ENCODE measurements around the gene CD3G.
"Not testable (repeated sequence)": the region's sequence is repeated elsewhere in the genome, so short reads cannot be mapped to it uniquely, and the experiment has no call there.

Gene CD3G

GRCh38 chr11:118305726-118306125, 38.4 kb upstream of the CD3G start:
- TF ChIP-seq, protein P1, sequence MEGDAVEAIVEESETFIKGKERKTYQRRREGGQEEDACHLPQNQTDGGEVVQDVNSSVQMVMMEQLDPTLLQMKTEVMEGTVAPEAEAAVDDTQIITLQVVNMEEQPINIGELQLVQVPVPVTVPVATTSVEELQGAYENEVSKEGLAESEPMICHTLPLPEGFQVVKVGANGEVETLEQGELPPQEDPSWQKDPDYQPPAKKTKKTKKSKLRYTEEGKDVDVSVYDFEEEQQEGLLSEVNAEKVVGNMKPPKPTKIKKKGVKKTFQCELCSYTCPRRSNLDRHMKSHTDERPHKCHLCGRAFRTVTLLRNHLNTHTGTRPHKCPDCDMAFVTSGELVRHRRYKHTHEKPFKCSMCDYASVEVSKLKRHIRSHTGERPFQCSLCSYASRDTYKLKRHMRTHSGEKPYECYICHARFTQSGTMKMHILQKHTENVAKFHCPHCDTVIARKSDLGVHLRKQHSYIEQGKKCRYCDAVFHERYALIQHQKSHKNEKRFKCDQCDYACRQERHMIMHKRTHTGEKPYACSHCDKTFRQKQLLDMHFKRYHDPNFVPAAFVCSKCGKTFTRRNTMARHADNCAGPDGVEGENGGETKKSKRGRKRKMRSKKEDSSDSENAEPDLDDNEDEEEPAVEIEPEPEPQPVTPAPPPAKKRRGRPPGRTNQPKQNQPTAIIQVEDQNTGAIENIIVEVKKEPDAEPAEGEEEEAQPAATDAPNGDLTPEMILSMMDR (IDR thresholded peaks at IDR 0.05; ENCODE audit: low read length, missing control alignments): no peak
- H3K4me3 ChIP-seq (replicated peaks; ENCODE audit: low read depth, low read length): no peak overlapping the region
- DNase-seq (ENCODE audit: low read depth): no peak

- DNase-seq (ENCODE audit: low read depth): no peak
- H3K4me3 ChIP-seq (replicated peaks; ENCODE audit: low read depth, low read length): no peak overlapping the region
- TF ChIP-seq, protein P1 (IDR thresholded peaks at IDR 0.05; ENCODE audit: low read length, missing control alignments): no peak
Observed at GRCh38 chr11:118306556-118306955, 37.6 kb upstream of the CD3G start.

- not testable (repeated sequence) for DNase-seq (ENCODE audit: low read depth); H3K4me3 ChIP-seq (replicated peaks; ENCODE audit: low read depth, low read length)
Observed at GRCh38 chr11:118308995-118309528, 35.1 kb upstream of the CD3G start.

DNA sequence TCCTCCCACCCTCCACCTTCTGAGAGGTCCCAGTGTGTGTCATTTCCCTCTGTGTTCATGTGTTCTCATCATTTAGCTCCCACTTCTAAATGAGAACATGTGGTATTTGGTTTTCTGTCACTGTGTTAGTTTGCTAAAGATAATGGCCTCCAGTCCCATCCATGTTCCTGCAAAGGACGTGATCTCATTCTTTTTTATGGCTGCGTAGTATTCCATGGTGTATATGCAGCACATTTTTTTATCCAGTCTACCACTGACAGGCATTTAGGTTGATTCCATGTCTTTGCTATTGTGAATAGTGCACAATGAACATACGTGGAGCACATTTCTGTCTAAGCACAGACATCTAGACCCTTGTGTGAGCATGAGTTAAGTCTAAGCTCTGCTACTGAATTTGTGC, 33.9 kb upstream of the CD3G start:
- DNase-seq (ENCODE audit: low read depth): no peak
- H3K4me3 ChIP-seq (replicated peaks; ENCODE audit: low read depth, low read length): no peak overlapping the region
- TF ChIP-seq, protein P1 (IDR thresholded peaks at IDR 0.05; ENCODE audit: low read length, missing control alignments): no peak

- no peak overlapping the region for H3K4me3 ChIP-seq (replicated peaks; ENCODE audit: low read depth, low read length)
- TF ChIP-seq, protein P1 (IDR thresholded peaks at IDR 0.05; ENCODE audit: low read length, missing control alignments): no peak
- DNase-seq (ENCODE audit: low read depth): no peak
Observed at GRCh38 chr11:118310781-118311485, 33.2 kb upstream of the CD3G start.

DNA sequence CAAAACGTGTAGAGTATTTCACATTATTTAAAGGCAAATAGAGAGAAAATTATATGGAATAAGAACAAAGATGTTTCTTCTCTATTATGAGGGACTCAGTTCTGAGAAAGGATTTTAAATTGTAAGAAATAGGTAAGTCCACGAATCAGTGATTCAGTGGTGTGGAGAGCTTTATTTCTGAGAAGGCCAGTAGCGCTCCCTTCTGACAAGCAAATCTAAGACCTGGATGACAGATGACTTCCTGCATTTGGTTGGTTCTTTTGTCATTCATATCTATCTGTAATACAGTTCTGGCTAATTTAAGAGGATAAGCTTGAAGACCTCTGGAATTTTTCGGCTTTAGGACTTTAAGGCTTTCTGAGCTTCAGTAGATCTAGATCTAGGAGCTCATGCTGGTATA, 32.6 kb upstream of the CD3G start:
- no peak overlapping the region for H3K4me3 ChIP-seq (replicated peaks; ENCODE audit: low read depth, low read length)
- no peak for DNase-seq (ENCODE audit: low read depth)
- TF ChIP-seq, protein P1 (IDR thresholded peaks at IDR 0.05; ENCODE audit: low read length, missing control alignments): no peak

DNA sequence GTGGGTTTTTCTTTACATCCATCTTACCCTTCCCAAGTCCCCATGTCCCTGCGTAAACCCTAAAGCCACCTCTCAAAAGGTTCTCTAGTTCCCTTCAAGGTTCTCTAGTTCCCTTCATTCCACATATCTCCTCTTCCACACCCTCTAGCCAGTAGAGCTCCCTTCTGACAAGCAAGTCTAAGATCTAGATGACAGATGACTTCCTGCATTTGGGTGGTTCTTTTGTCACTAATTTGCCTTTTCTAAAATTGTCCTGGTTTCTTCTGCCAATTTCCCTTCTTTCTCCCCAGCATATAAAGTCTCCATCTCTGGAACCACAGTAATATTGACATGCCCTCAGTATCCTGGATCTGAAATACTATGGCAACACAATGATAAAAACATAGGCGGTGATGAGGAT, 31.8 kb upstream of the CD3G start:
- TF ChIP-seq, protein P1 (IDR thresholded peaks at IDR 0.05; ENCODE audit: low read length, missing control alignments): no peak
- H3K4me3 ChIP-seq (replicated peaks; ENCODE audit: low read depth, low read length): no peak overlapping the region
- DNase-seq (ENCODE audit: low read depth): no peak
